GM18907 (cell line): ENCODE results near the gene BAHCC1.

Experiments used
- ATAC-seq: cut with Tn5 transposase; IDR thresholded peaks from one replicate; pipeline ENCODE4 v1.9.1; 2021; ENCODE audit warnings: mild to moderate bottlenecking, moderate library complexity; ENCODE audit not compliant: unreplicated experiment

The BAHCC1 gene

DNA sequence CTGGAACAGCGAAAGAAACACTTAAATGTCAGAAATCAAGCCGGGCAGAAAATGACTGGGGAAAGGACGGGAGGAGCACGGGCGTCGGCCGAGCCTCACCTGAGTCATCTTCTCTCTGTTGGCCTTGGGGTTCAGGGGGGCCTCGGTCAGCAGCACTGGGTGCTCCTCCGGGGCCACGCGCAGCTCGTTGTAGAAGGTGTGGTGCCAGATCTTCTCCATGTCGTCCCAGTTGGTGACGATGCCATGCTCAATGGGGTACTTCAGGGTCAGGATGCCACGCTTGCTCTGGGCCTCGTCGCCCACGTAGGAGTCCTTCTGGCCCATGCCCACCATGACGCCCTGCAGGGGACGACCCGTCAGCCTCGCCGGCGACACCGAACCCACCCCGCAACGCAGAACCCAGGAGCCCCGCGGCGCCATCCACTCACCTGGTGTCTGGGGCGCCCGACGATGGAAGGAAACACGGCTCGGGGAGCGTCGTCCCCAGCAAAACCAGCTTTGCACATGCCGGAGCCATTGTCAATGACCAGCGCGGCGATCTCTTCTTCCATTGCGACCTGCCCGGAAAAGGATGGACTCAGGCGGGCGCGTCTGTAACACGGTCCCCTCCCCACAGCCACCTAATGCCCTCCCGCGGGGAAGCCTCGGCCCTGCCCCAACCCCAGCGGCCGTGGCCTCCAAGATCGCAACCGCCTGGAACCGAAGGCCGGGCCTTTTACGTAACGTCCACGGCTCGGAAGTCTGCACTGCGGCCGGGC is 116.7 kb downstream of the BAHCC1 start:
- ATAC-seq, result peak; percentile 0

DNA sequence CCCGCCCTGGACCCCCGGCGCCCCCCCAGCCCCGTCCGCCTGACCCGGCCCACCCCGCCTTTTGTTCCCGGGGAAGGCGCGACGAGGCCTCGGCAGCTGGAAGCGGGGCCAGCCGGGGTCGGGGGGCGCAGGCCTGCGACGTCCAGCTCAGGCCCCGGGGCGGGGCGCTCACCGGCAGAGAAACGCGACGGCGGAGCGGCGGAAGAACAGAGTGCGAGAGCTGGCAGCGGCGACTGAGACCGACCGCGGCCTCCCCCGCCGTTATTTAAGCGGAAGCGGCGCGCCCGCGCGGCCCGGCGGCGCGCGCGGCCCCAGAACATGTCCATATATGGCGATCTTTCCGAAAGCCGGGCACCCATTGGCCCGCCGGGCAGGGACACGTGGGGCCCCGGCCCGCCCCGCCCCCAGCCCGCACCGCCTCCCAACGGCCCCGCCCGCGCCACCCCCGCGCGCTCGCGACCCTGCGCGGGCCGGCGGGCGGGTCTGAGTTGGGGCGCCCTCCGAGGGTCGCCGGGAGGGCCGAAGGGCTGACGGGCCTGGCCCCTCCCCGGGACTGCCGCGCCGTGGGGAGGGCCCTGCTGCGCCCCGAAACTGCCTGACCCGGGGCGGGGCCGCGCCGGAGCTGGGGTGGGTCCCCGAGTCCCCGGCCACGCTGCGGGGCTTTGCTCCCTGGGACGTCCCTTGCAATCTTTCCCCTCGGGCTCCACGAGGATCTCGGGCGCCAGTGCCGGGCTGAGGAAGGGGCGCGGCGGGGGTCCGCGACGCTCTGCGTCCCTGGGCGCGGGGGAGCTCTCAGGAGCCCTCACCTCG is 117.5 kb downstream of the BAHCC1 start, which contains the start of gene ACTG1:
TSS of gene ACTG1 (minus strand) at position 238 of the 810 bp plus-strand sequence. CDS start 445 bp downstream, outside the sequence.
- peak; percentile 47 for ATAC-seq

DNA sequence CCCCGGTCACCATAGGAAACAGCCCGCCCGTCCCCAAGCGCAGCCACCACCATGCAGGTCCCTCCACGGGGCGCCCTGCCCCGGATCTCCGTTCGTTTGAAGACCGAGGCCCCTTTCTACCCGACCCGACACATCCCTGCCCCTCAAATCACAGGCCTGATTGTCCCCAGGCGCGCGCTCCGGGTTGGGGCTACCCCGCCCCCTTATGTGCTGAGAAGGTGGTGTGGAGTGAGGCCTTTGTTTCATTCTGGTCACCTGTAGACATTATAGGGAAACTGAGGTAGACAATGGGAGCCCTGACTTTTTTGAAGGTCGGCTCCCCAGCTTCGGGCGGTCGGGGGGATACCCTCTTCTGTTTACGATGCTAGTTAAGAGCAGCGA is 118.1 kb downstream of the BAHCC1 start:
- no peak for ATAC-seq

DNA sequence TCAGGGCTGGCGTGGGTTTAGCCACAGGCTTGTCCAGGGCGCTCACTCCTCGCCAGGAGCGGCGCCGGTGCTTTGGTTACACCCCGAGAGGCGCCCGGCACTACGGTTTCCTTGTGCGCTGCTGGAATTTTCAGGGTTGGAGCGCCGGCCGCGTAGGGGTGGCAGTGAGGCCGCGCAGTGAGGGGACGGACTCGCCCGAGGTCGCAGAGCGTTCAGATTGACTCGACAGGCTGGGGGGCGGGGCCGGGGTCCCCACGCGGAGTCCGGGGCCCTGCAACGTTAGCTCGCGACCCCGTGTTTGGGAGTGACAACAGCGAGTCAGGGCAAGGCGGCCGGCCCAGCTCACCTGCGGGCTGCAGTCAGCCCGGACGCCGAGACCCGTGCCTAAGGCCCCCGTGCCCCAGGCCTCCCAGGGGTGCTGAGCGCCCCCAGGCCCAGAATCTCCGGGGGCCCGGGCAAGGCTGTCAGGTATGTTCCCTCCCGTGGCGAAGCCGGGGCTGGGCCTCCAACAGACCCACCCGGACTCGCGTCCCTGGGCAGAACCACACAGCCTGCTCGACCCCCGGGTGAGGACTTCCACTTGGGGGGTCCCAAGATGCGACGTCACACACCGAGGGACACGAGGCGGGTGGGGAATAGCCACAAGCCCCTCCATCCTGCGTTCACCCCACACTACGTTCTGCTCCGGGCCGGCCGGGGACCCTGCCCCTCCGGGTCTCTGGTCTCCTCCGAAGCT is 118.7 kb downstream of the BAHCC1 start:
- peak; percentile 2 for ATAC-seq

DNA sequence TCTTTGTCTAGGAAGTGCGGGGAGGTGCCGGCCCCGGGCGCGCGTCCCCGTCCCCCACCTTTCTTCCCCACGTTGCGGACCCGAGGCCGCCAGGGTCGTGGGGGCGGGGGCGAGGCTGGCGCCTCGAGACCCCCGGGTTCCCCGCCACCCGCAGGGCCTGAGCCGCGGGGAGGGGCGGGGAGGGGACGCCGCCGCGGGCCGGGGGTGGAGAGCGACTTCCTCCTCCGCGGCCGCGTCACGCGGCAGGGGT is 119.2 kb downstream of the BAHCC1 start:
- no peak for ATAC-seq

DNA sequence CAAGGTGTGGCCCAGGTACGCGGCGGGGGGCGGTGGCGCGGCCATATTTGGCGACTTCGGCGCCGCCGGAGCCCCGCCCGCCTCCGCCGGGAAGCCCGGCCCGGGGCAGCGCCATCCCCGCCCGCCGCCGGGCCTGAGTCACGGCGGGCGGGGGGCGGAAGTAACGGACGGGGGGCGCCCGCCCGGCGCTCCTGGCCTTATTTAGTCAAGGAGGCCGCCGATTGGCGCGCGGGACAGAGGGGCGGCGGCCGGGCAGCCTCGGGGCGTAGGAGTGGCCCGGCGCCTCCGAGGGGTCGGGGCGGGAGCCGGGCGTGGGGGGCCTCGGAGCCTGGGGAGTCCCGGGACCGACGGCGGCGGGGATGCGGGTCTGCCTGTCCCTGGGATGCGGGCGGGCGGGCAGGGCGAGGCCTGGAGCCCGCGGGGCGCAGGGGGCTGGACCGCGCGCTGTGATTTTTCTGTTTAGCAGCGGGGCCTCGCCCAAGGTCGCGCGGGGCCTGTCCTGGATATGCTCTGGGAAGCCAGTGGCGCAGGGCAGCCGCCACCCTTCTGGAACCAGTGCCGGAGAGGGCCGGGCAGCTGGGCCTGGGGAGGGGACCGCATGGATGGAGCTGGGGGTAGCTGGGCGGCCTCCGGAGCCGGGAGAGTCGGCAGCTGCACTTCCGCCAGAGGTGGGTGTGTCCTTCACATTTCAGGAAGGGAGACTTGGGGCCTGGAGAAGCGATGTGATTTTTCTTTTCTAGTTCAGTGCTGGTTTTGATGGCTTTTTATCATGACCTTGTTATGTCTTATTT is 119.7 kb downstream of the BAHCC1 start:
- peak; percentile 17 for ATAC-seq

DNA sequence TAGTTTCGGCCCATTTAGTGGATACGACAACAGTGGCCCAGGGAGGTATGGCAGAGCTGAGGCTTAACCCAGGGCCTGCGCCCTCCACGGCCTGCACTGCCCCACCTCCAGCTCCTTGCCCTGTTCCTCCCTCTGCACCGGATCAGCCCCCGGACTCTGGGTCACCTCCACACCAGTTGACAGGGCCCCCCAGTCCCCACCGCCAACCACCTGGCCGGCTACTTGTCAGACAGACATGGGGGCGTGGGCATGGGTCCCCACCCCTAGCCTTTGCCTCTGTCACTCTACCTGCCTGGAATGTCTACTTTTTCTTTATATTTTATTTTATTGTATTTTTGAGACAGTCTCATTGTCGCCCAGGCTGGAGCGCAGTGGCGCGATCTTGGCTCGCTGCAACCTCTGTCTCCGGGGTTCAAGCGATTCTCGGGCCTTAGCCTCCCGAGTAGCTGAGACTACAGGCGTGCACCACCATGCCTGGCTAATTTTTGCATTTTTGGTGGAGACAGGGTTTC is 120.3 kb downstream of the BAHCC1 start:
- no peak for ATAC-seq
